CD4-positive, alpha-beta T cell (primary cell): Measurements from ENCODE around the gene HNRNPL. TPM values are rescaled to one million over a fixed set of nuclear protein-coding genes. Genes with fewer than 3 reads are reported as not detected.
"Not testable (repeated sequence)": the region's sequence is repeated elsewhere in the genome, so short reads cannot be mapped to it uniquely, and the experiment has no call there.

ENCODE experiments used
- ATAC-seq: fragments of 200-7000 bp; cut with Tn5 transposase; one replicate; pipeline ENCODE4 v1.10.0; 2022; ENCODE audit warnings: mild to moderate bottlenecking; ENCODE audit not compliant: poor library complexity
- CTCF ChIA-PET: fragments of 350-600 bp; sonication (Branson Sonifier 250); formaldehyde crosslinking; loops from one replicate; lab custom pipeline; 2021; ENCODE audit warnings: antibody characterized with exemption, inconsistent platforms; lab: Charles Lee
- POLR2A ChIA-PET: fragments of 350-600 bp; sonication (Branson Sonifier 250); formaldehyde crosslinking; loops from one replicate; lab custom pipeline; 2021; ENCODE audit warnings: antibody characterized with exemption, inconsistent platforms; lab: Charles Lee
- DNase-seq, 14 experiments: peaks; one replicate each; pipeline ENCODE4 v3.0.0-alpha.2; 2013 to 2020; ENCODE audit warnings: mixed read lengths in 2 of 14
- H3K27ac ChIP-seq, 2 donors: one replicate each; pipeline versions ENCODE4 v1.5.1 to v1.7.0; 2013; ENCODE audit warnings: low read length in 2 of 2, low read depth in 1 of 2, mild to moderate bottlenecking in 1 of 2
- H3K27me3 ChIP-seq, 2 experiments: 1 replicate in 1 of 2; 2 replicates in 1 of 2; pipeline versions ENCODE4 v1.6.1 to v1.7.0; 2013; ENCODE audit warnings: low read length in 2 of 2, control low read depth in 1 of 2, mild to moderate bottlenecking in 1 of 2, moderate library complexity in 1 of 2; ENCODE audit not compliant: insufficient read depth in 2 of 2, control insufficient read depth in 1 of 2
- H3K36me3 ChIP-seq: one replicate; pipeline ENCODE4 v1.6.1; 2013; ENCODE audit warnings: low read length, control low read depth; ENCODE audit not compliant: insufficient read depth
- H3K4me1 ChIP-seq: one replicate; pipeline ENCODE4 v1.6.1; 2013; ENCODE audit warnings: low read length, control low read depth; ENCODE audit not compliant: insufficient read depth
- H3K4me3 ChIP-seq: one replicate; pipeline ENCODE4 v1.5.1; 2013; ENCODE audit warnings: mild to moderate bottlenecking, low read length, moderate library complexity
- H3K9me3 ChIP-seq, 2 experiments: 1 replicate in 1 of 2; 2 replicates in 1 of 2; pipeline versions ENCODE4 v1.6.1 to v1.7.0; 2013; ENCODE audit warnings: low read length in 2 of 2, mild to moderate bottlenecking in 2 of 2, control low read depth in 1 of 2, moderate library complexity in 1 of 2; ENCODE audit not compliant: control insufficient read depth in 1 of 2, insufficient read depth in 1 of 2
- H3K27ac Mint-ChIP-seq: one replicate; pipeline ENCODE4 v1.8.0; 2020; ENCODE audit warnings: mixed read lengths
- H3K27me3 Mint-ChIP-seq: one replicate; pipeline ENCODE4 v1.8.0; 2021; ENCODE audit warnings: mixed read lengths
- H3K36me3 Mint-ChIP-seq: one replicate; pipeline ENCODE4 v1.8.0; 2021; ENCODE audit warnings: low read depth, mixed read lengths
- H3K4me1 Mint-ChIP-seq: one replicate; pipeline ENCODE4 v1.8.0; 2021; ENCODE audit warnings: low read depth, mixed read lengths
- H3K4me3 Mint-ChIP-seq: one replicate; pipeline ENCODE4 v1.8.0; 2020; ENCODE audit warnings: mild to moderate bottlenecking, mixed read lengths
- H3K9me3 Mint-ChIP-seq: one replicate; pipeline ENCODE4 v1.8.0; 2020; ENCODE audit warnings: mixed read lengths
- intact Hi-C, 2 experiments: fragments of 100-400 bp; cut with DNase I in 1 of 2; cut with micrococcal nuclease in 1 of 2; formaldehyde crosslinking; loops; one replicate each; pipeline versions ENCODE4 v1.15.1 to v1.9.0; 2023 to 2025; cut with DNase I, micrococcal nuclease
- total RNA-seq, 174 experiments: library from RNA in 2 of 174; stranded (reverse) in 2 of 174; gene quantifications; one replicate each; pipeline ENCODE4 v1.2.3 and lab custom pipeline; 2021 to 2026
- TF ChIP-seq, protein P1 (sequence below): fragments of 200-600 bp; IDR thresholded peaks from one replicate; pipeline ENCODE4 v1.8.0; 2022; ENCODE audit warnings: antibody characterized with exemption, mild to moderate bottlenecking

HNRNPL gene
- total RNA-seq, 2 experiments from 2014 or later, result 535 to 565 TPM

DNA sequence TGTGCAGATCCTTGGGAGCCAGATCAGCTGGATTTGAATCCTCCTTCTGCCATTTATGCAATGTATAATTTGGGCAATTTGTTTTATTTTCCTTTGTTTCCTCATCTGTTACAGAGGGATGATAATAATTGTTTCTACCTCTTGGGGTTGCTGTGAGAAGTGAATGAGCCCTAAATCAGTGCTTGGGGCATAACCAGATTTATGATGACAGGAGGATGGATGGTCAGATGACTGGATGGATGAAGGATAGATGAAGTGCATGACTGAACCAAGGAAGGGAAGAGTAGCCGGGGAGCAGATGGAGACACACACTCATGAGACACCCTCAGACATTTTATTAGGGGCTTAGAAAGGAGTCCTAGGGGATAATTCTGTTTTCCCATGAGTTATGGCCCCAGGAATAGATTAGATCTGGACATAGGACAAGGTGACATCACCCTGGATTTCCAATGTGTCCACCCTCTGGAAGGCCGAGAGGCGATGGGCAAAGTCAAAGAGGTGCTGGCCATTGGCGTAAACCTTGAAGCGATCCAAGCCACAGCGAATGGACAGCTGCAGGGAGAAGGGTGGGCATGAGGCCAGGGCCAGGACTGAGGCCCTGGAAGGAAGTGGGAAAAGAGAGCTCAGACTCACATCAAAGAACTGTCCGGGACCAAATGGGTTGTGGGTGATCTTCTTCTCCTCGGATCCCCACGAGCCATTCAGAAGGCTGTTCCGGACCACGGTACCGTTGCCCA is 48.3 kb downstream of the HNRNPL start:
- Mint-ChIP-seq H3K36me3 (peaks cover 10% of the 10 kb centered on the region), H3K27me3 (no peaks in the 10 kb centered on the region), H3K4me1 (peaks cover 7% of the 10 kb centered on the region), H3K27ac (no peak overlapping the region), H3K9me3 (no peaks in the 10 kb centered on the region), H3K4me3 (no peak overlapping the region)
- H3K27me3 ChIP-seq, result no peaks in the 10 kb centered on the region
- DNase-seq (no peak), ATAC-seq (no peak)
- H3K4me3 ChIP-seq, result no peak overlapping the region
- intact Hi-C loops, result loop anchor here in 1 of 2 experiments (2.0 kb wide), 1 partner anchor 25 kb away; no protein-coding TSS in a partner anchor
- H3K27ac ChIP-seq, result no peak overlapping the region
- peaks cover 7% of the 10 kb centered on the region for H3K4me1 ChIP-seq
- TF ChIP-seq, protein P1, sequence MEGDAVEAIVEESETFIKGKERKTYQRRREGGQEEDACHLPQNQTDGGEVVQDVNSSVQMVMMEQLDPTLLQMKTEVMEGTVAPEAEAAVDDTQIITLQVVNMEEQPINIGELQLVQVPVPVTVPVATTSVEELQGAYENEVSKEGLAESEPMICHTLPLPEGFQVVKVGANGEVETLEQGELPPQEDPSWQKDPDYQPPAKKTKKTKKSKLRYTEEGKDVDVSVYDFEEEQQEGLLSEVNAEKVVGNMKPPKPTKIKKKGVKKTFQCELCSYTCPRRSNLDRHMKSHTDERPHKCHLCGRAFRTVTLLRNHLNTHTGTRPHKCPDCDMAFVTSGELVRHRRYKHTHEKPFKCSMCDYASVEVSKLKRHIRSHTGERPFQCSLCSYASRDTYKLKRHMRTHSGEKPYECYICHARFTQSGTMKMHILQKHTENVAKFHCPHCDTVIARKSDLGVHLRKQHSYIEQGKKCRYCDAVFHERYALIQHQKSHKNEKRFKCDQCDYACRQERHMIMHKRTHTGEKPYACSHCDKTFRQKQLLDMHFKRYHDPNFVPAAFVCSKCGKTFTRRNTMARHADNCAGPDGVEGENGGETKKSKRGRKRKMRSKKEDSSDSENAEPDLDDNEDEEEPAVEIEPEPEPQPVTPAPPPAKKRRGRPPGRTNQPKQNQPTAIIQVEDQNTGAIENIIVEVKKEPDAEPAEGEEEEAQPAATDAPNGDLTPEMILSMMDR, result no peak
- H3K36me3 ChIP-seq, result peaks cover 4% of the 10 kb centered on the region
- no peaks in the 10 kb centered on the region for H3K9me3 ChIP-seq
- ChIA-PET POLR2A (interaction anchor here (1.2 kb wide), 1 partner anchor 30 kb away, joined by 3 read pairs; the partner anchor contains the start of gene ECH1), CTCF (no interaction called here)

DNA sequence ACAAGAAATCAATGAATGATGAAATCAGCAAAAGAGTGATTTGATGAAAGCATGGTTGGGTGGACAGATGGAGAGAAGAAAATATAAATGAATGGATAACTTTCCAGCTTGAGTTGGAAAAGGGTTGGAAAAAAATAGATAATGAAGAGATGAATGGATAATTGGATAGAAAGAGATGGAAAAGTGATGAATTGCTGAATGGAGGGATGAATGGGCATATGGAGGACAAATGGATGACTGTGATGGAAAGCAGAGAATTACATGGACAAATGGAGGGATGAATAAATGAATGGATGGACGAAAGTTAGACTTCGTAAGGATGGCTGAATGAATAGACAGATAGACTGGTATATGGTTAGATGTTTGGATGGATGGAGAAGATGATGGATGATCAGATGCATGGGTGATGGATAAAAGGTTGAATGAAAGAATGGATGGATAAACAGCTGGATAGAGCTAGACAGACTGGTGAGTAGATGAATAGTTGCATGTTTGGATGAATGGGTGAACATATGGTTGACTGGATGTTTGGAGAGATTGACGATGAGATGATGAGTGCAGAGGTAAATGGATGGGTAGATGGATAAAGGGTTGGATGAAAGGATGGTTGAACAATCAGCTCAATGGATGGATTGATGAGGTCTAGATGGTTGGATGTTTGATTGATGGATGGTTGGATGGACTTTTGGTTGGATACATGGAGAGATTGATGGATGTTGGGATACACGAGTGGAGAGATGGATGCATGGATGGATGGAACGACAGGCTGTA is 49.0 kb downstream of the HNRNPL start:
- peaks cover 10% of the 10 kb centered on the region for H3K36me3 Mint-ChIP-seq
- Histone ChIP-seq H3K9me3 (no peaks in the 10 kb centered on the region), H3K27ac (no peak overlapping the region), H3K4me1 (peaks cover 7% of the 10 kb centered on the region), H3K27me3 (no peaks in the 10 kb centered on the region), H3K4me3 (no peak overlapping the region), H3K36me3 (peaks cover 4% of the 10 kb centered on the region)
- H3K9me3 Mint-ChIP-seq, result no peaks in the 10 kb centered on the region
- ChIA-PET CTCF (no interaction called here), POLR2A (interaction anchor here (1.2 kb wide), 1 partner anchor 31 kb away, joined by 3 read pairs; the partner anchor contains the start of gene ECH1)
- H3K27me3 Mint-ChIP-seq, result no peaks in the 10 kb centered on the region
- no peak for ATAC-seq
- no peak for DNase-seq
- no peak overlapping the region for H3K27ac Mint-ChIP-seq
- H3K4me3 Mint-ChIP-seq, result no peak overlapping the region
- peaks cover 7% of the 10 kb centered on the region for H3K4me1 Mint-ChIP-seq
- TF ChIP-seq, protein P1, result no peak
- intact Hi-C loops, result loop anchor here in 1 of 2 experiments (2.0 kb wide), 1 partner anchor 26 kb away; no protein-coding TSS in a partner anchor

DNA sequence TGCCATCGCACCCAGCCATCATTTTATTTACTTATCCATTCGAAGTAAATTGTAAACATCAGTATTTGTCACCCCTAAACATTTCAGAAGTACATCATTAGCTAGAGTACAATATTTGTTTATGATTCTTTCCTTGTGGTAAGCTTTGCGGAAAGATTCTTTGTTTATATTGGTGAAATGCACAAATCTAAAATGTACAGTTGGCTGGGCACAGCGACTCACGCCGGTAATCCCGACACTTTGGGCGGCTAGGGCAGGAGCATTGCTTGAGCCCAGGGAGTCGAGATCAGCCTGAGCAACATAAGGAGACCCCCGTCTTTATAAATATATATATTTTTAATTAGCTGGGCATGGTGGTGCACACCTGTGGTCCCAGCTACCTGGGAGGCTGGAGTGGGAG is 50.7 kb downstream of the HNRNPL start:
- no peak overlapping the region for H3K4me3 ChIP-seq
- H3K36me3 Mint-ChIP-seq, result no peaks in the 10 kb centered on the region
- no peaks in the 10 kb centered on the region for H3K4me1 Mint-ChIP-seq
- H3K4me3 Mint-ChIP-seq, result no peak overlapping the region
- CTCF ChIA-PET, result no interaction called here
- DNase-seq, result no peak
- H3K27ac Mint-ChIP-seq, result no peak overlapping the region
- intact Hi-C loops, result no loop called here
- H3K9me3 ChIP-seq, result no peaks in the 10 kb centered on the region
- H3K9me3 Mint-ChIP-seq, result no peaks in the 10 kb centered on the region
- H3K36me3 ChIP-seq, result peaks cover 4% of the 10 kb centered on the region
- TF ChIP-seq, protein P1, result no peak
- POLR2A ChIA-PET, result no interaction called here
- no peaks in the 10 kb centered on the region for H3K27me3 ChIP-seq
- H3K27ac ChIP-seq, result no peak overlapping the region
- H3K27me3 Mint-ChIP-seq, result no peaks in the 10 kb centered on the region
- H3K4me1 ChIP-seq, result no peaks in the 10 kb centered on the region
- no peak for ATAC-seq

DNA sequence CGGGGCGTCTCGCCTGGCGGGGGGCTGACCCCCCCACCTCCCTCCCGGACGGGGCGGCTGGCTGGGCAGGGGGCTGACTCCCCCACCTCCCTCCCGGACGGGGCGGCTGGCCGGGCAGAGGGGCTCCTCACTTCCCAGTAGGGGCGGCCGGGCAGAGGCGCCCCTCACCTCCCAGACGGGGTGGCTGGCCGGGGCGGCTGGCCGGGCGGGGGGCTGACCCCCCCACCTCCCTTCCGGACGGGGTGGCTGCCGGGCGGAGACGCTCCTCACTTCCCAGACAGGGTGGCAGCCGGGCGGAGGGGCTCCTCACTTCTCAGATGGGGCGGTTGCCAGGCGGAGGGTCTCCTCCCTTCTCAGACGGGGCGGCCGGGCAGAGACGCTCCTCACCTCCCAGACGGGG is 52.0 kb downstream of the HNRNPL start:
- H3K9me3 ChIP-seq, H3K27ac ChIP-seq, H3K4me1 Mint-ChIP-seq, H3K27me3 Mint-ChIP-seq, H3K27me3 ChIP-seq, H3K4me3 ChIP-seq, intact Hi-C loops, H3K9me3 Mint-ChIP-seq, ATAC-seq, H3K4me1 ChIP-seq, H3K36me3 ChIP-seq, DNase-seq, H3K36me3 Mint-ChIP-seq, H3K27ac Mint-ChIP-seq, POLR2A ChIA-PET, CTCF ChIA-PET, H3K4me3 Mint-ChIP-seq: not testable (repeated sequence)
